ENCODE results near the gene NAPB.
"Not testable (repeated sequence)": the region's sequence is repeated elsewhere in the genome, so short reads cannot be mapped to it uniquely, and the experiment has no call there.

The NAPB gene

GRCh38 chr20:23420943-23421931 lies at the start of gene NAPB:
TSS of gene NAPB (minus strand) at chr20:23421488. CDS start at chr20:23421402, 86 bp downstream.
- DNase-seq = peak; percentile 98

GRCh38 chr20:23466961-23467360 lies 45.7 kb upstream of the NAPB start:
- not testable (repeated sequence) for DNase-seq

DNA sequence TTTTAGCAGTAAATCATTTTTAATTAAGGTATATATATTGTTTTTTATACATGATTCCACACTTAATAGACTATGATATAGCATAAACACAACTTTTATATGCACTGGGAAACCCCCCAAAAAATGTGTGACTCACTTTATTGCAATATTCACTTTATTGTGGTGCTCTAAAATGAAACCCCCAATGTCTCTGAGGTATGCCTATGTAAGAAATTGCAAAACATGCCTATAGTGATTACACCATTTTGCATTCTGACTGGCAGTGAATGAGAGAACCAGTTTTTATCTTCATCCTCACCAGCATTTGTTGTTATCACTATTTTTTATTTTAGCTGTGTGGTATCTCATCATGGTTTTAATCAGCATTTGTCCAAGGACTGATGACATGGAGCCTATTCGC lies 39.9 kb upstream of the NAPB start:
- no peak for DNase-seq

GRCh38 chr20:23459461-23460150 lies 38.3 kb upstream of the NAPB start:
- peak; percentile 23 for DNase-seq

DNA sequence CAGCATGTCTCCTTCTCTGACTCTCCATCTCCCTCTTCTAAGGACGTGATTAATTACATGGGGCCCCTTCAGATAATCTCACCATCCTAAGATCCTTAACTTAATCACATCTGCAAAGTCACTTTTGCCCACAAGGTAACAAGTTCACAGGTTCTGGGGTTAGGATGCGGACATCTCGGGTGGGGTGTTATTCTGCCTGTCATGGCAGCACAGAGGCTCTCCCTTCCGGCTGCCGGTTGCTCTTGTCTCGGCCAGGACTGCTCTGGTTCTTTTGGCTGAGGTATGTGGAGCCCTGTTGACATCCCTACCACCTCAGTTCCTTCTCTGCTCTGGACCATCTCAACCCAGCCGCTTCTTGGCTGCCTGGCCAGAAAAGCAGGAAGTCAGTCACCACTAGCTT lies 35.6 kb upstream of the NAPB start:
- no peak for DNase-seq

DNA sequence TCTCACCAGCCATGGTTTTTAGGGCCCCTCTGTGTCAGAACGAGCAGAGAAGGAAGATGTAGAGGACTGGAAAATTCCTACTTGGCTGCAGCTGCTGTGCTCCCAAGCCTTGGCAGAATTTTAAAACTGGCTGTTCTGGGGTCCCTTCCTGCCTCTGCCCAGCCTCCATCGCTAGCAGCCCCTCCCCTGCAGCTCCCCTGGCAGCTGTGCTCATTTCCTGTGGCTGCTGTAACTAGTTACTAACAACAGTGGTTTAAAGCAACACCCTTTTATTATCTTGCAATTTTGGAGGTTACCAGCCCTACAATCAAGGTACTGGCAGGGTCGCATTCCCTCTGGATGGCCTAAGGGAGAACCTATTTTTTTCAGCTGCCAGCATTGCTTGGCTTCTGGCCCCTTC lies 35.1 kb upstream of the NAPB start:
- DNase-seq = peak; percentile 29

DNA sequence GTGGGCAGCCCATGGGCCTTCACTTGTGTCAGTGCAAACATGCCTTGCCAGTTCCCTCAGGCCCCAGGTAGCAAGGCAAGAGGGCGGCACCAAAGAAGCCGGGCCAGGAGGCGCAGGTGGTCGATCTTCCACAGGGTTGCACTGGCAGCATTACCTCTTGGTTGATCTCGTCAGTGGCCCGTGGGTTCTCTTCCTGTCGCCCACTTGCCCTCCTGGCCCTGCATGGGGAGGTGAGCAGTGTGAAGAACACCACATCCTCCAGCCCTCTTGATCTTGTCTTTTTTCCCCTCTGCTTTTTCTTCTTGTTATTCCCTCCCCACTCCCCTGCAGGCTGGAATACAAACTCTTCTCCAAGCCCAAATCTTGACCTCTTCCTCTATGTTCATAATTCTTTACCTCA lies 34.4 kb upstream of the NAPB start:
- DNase-seq = no peak

- DNase-seq = no peak
Measured at GRCh38 chr20:23454816-23455215, 33.5 kb upstream of the NAPB start.

DNA sequence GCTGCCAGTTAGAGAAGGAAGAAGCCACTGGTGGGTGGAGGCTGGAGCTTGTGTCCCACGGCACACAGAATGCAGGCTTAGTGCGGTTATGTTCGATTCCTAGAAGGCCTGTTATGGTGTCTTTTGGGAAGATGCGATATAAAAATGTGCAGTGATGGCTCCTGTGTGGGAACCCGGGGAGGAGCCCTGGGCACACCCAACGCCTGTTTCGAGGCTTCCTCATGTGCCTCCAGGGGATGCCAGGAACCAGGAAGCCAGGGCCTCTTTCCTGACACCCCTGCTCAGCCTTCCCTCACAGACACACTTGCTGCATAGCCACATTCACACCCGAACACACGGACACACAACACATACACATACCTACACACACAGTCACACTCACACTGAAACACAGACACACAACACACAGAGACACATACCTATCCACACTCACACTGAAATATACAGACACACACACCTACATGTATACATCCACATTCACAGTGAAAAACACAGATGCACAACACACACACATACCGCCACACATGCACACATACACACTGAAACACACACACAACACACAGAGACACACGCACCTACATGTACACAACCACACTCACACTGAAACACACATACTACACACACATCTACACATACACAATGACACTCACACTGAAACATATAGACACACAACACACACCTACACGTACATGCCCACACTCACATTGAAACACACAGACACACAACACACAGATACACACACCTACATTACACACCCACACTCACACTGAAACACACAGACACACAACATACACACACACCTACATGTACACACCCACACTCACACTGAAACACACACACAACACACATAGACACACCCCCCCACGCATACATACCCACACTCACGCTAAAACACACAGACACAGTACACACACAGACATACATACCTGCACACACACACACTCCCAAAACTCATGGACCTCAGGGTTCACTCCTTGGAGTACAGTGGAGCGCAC lies 32.6 kb upstream of the NAPB start:
- no peak for DNase-seq

DNA sequence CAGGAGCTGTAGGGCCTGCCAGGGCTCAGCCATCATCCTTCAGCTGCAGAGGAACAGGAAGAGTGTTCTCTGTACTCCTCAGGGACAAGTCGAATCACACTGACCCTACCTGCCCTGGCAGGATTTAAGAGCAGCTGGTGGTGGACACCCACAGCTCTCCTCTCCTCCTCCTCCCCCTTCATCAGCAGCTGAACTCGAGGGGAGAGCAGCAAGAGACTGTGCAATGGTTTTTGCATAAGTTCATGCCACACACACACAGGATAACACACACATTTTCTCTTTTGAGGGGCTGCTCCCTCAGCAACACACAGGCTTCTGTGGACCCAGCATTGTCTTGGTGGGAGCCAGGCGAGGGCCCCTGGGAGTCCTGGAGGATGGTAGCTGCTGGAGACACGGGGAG lies 31.5 kb upstream of the NAPB start, which contains the start of gene CST11:
Gene CST11 (minus strand): TSS at position 101 of the 400 bp plus-strand sequence. CDS start 65 bp downstream, at position 36.
- no peak for DNase-seq

DNA sequence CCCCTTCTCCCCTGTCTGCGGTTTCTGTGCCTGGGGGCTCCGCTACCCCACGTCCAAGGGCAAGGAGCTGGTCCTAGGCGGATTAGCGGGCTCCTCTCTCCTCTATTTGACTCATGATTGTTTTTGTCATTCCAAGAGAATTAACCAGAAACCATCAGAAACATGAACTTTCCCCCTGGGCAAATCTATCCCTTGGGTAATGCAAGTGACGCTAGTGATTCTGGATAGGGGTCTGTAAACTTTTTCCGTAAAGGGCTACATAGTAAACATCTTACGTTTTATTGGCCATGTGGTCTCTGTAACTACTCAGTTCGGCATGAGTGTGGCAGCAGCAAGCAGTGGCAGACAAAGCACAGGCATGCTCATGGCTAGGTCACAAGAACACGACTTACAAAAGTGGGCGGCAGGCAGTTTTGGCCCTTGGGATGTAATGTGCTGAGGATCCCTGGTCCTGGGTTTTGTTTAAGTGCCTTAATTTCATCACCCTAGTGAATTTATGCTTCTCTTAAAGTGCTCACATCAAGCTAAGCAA lies 30.7 kb upstream of the NAPB start:
- no peak for DNase-seq

- DNase-seq = no peak
Measured at GRCh38 chr20:23450877-23451276, 29.6 kb upstream of the NAPB start.

DNA sequence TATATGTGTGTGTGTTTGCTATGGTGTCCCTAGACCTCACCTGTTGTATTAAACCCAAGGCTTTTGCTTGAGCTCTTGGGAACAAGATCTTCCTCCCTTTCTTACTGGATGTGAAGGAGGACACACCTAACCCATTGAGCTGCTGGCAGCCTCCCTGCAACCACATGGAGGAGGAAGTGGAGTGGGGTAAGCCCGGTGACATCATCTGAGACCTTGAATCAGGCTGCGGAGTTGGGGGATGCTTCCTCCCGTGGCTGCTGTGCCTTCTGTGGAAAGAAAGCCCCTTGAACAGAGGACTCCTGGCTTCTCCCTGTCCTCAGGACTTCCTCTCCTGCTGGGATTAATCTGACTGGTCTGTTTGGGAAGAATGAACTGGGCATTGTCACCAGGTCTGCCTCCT lies 28.1 kb upstream of the NAPB start:
- peak; percentile 55 for DNase-seq

DNA sequence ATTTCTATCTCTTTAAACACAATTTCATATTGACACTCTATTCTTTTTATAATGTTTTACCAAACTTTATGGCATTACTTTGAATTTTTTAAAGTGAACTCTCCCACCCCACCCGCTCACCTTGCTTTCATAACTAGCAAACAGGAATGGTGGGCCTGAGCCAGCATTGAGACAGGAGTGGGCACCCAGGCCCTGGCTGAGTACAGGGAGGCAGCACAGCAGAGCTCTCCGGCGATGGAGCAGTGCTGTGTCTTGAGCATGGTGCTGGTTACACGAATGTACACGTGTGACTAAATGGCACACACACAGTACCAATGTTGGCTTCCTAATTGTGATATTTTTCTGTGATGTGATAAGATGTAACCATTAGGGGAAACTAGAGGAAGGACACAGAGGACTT lies 26.9 kb upstream of the NAPB start:
- DNase-seq = no peak

DNA sequence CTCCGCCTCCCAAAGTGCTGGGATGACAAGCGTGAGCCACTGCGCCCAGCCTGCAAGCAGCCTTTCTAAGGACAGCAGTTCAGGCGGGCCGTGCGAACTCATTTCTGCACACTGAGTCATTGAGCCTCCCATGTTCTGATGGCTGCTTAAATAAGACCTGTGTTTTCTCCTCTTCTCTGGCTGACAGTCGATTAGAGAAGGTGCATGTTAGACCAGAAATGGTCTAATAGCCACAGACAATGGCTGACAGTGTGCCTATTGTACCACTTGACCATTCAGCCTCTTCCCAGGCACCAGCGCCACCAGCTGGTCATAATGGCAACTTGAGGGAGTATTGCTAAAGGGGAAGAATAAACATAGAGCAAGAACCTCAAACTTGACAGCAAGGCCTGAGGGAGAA lies 25.2 kb upstream of the NAPB start:
- DNase-seq = peak; percentile 77

GRCh38 chr20:23445596-23446217 lies 24.4 kb upstream of the NAPB start:
- no peak for DNase-seq

DNA sequence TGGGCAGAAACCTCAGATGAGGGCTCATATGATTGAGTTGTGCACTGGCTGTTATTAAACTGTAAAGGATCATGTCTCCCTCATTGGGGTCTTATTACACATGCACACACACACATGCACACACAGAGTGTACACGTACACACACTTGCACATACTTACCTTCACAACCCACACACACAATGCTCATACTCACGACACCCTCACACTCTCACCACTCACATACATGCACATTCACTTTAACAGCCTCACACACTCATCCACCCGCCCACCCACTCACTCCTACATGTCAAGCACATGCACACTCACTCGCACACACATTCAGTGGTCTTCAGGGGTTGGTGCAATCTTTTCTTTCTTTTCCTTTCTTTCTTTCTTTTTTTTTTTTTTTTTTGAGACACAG lies 23.6 kb upstream of the NAPB start:
- no peak for DNase-seq

- no peak for DNase-seq
Measured at GRCh38 chr20:23442436-23442835, 21.1 kb upstream of the NAPB start.

DNA sequence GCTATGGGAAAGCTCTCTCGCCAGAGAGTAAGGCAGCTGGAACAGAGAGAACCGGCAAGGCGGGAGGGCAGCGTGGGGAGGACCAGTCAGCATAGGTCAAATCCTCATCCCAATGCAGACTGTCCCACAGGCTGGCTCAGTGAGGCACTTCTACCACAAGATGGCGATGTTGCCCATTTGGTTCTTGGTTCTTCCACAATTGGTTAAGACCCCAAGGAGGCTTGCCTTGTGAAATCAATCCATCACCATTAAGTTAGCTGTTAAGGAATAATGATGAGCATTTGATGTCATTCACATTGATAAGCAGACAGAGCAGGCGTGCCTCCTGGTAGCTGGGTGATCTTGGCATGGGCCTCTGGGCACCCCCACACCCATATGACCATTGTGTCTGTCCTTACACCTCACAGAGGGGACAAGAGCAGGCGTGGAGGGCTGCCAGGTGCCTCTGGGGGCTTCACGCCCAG lies 20.6 kb upstream of the NAPB start:
- DNase-seq = peak; percentile 85

DNA sequence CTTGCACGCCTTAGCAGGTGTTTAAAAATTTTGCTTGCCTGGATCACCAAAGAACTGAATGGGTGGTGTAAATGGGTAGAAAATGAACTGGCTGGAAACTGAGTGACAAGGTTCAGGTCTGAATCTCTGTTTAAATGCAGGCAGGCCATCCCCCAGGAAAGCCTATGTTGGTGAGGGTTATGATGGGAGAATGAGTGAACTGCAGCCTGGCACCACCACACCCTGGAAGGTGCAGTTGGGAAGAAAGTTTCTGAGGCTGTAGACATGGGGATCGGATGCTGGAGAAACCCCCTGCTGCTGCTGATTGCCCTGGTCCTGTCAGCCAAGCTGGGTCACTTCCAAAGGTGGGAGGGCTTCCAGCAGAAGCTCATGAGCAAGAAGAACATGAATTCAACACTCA lies 18.7 kb upstream of the NAPB start:
- DNase-seq = no peak

- no peak for DNase-seq
Measured at GRCh38 chr20:23438661-23439060, 17.4 kb upstream of the NAPB start.

Measured in hematopoietic multipotent progenitor cell treated with erythropoietin and hydrocortisone succinate and interleukin-3 and kit ligand, for 4 days (in vitro differentiated cells).